IMR-90 (cell line): Measurements from ENCODE around the gene AKT1S1. TPM values are rescaled to one million over a fixed set of nuclear protein-coding genes. Genes with fewer than 3 reads are reported as not detected.

ENCODE experiments used
- ATAC-seq: fragments of 200-7000 bp; cut with Tn5 transposase; 2 replicates; pipeline ENCODE4 v1.9.1; 2020; ENCODE audit warnings: low read depth, mild to moderate bottlenecking, moderate library complexity
- BruUV-seq: library from RNA; stranded (reverse); fragments of 400-500 nt; replicated peaks from 2 replicates; lab custom pipeline; 2021; lab: Mats Ljungman, UMichigan
- CTCF ChIA-PET: fragments of 300-600 bp; formaldehyde crosslinking; extraction: SDS; loops from one replicate; lab custom pipeline; 2021; ENCODE audit warnings: antibody characterized with exemption; lab: Yijun Ruan, JAX
- POLR2A ChIA-PET: fragments of 300-600 bp; sonication (Branson Sonifier 250); formaldehyde crosslinking; loops from one replicate; lab custom pipeline; 2022; ENCODE audit warnings: antibody characterized with exemption; ENCODE audit not compliant: unreplicated experiment; lab: Charles Lee
- DNase-seq: peaks from one replicate; pipeline ENCODE4 v3.0.0; 2013
- H2AFZ ChIP-seq: replicated peaks from 2 replicates; pipeline ENCODE3; 2013; ENCODE audit warnings: low read length, mild to moderate bottlenecking; ENCODE audit not compliant: poor library complexity
- H2AK5ac ChIP-seq: 2 replicates; pipeline ENCODE4 v1.6.1; 2013; ENCODE audit warnings: low read depth, low read length, inconsistent platforms
- H2AK9ac ChIP-seq: replicated peaks from 2 replicates; pipeline ENCODE3; 2013; ENCODE audit warnings: mild to moderate bottlenecking, low read depth, low read length, moderate library complexity; ENCODE audit not compliant: poor library complexity
- H2BK120ac ChIP-seq: 2 replicates; pipeline ENCODE4 v1.6.1; 2013; ENCODE audit warnings: low read depth, low read length, inconsistent platforms
- H2BK15ac ChIP-seq: 3 replicates; pipeline ENCODE4 v1.6.1; 2013; ENCODE audit warnings: low read depth, low read length, inconsistent platforms
- H2BK20ac ChIP-seq: 2 replicates; pipeline ENCODE4 v1.6.1; 2013; ENCODE audit warnings: low read depth, mild to moderate bottlenecking, inconsistent platforms, low read length, moderate library complexity
- H2BK5ac ChIP-seq: 2 replicates; pipeline ENCODE4 v1.6.1; 2013; ENCODE audit warnings: mild to moderate bottlenecking, low read depth, low read length, inconsistent platforms; ENCODE audit not compliant: poor library complexity, severe bottlenecking
- H3K14ac ChIP-seq: replicated peaks from 2 replicates; pipeline ENCODE4 v1.6.1; 2013; ENCODE audit warnings: low read depth, low read length, inconsistent platforms
- H3K18ac ChIP-seq: 2 replicates; pipeline ENCODE4 v1.6.1; 2013; ENCODE audit warnings: low read depth, low read length, control low read depth
- H3K23ac ChIP-seq: 2 replicates; pipeline ENCODE4 v1.6.1; 2013; ENCODE audit warnings: low read depth, low read length, inconsistent platforms
- H3K27ac ChIP-seq: 2 replicates; pipeline ENCODE4 v1.5.1; 2013; ENCODE audit warnings: mild to moderate bottlenecking, control low read depth, low read length; ENCODE audit not compliant: insufficient read depth
- H3K27me3 ChIP-seq: 2 replicates; pipeline ENCODE4 v1.6.1; 2013; ENCODE audit warnings: low read length; ENCODE audit not compliant: control insufficient read depth, insufficient read depth
- H3K36me3 ChIP-seq: 2 replicates; pipeline ENCODE4 v1.6.1; 2013; ENCODE audit warnings: low read length, mixed read lengths; ENCODE audit not compliant: control insufficient read depth, insufficient read depth
- H3K4ac ChIP-seq: 2 replicates; pipeline ENCODE4 v1.6.1; 2013; ENCODE audit warnings: low read depth, low read length, inconsistent platforms
- H3K4me1 ChIP-seq: 2 replicates; pipeline ENCODE4 v1.6.1; 2013; ENCODE audit warnings: low read length, mixed read lengths; ENCODE audit not compliant: control insufficient read depth, insufficient read depth
- H3K4me2 ChIP-seq: 2 replicates; pipeline ENCODE4 v1.6.1; 2013; ENCODE audit warnings: low read depth, mild to moderate bottlenecking, control low read depth, low read length, moderate library complexity
- H3K4me3 ChIP-seq: 2 replicates; pipeline ENCODE4 v1.5.1; 2013; ENCODE audit warnings: low read depth, mild to moderate bottlenecking, control low read depth, low read length, moderate library complexity; ENCODE audit not compliant: insufficient read depth
- H3K56ac ChIP-seq: 2 replicates; pipeline ENCODE4 v1.6.1; 2013; ENCODE audit warnings: low read length, inconsistent platforms; ENCODE audit not compliant: insufficient read depth; ENCODE audit errors: extremely low read depth
- H3K79me1 ChIP-seq, 2 experiments: 2 replicates each; pipeline ENCODE4 v1.6.1; 2013; ENCODE audit warnings: low read length in 2 of 2, inconsistent platforms in 1 of 2, low read depth in 1 of 2
- H3K9ac ChIP-seq: 2 replicates; pipeline ENCODE4 v1.6.1; 2013; ENCODE audit warnings: low read depth, low read length, control low read depth
- H3K9me1 ChIP-seq: 2 replicates; pipeline ENCODE4 v1.6.1; 2013; ENCODE audit warnings: low read length, inconsistent platforms; ENCODE audit not compliant: insufficient read depth
- H3K9me3 ChIP-seq: 2 replicates; pipeline ENCODE4 v1.6.1; 2013; ENCODE audit warnings: low read length; ENCODE audit not compliant: control insufficient read depth, insufficient read depth
- H4K20me1 ChIP-seq: 2 replicates; pipeline ENCODE4 v1.6.1; 2013; ENCODE audit warnings: low read length, inconsistent platforms; ENCODE audit not compliant: insufficient read depth
- H4K5ac ChIP-seq: 2 replicates; pipeline ENCODE4 v1.6.1; 2013; ENCODE audit warnings: mild to moderate bottlenecking, low read depth, low read length, control low read depth
- H4K8ac ChIP-seq, 2 experiments: 2 replicates each; pipeline ENCODE4 v1.6.1; 2013; ENCODE audit warnings: low read depth in 2 of 2, low read length in 2 of 2, control low read depth in 1 of 2, inconsistent platforms in 1 of 2
- H4K91ac ChIP-seq: 2 replicates; pipeline ENCODE4 v1.6.1; 2013; ENCODE audit warnings: low read depth, low read length, inconsistent platforms; ENCODE audit not compliant: insufficient read depth
- CHD1 ChIP-seq: IDR thresholded peaks from 2 replicates; pipeline ENCODE4 v1.6.1; 2012; ENCODE audit warnings: low read depth, low read length, improper control_type of control experiment
- FOS ChIP-seq: fragments of 150-350 bp; IDR thresholded peaks from 2 replicates; pipeline ENCODE4 v1.6.1; 2016; ENCODE audit warnings: low read depth, low read length
- MXI1 ChIP-seq: IDR thresholded peaks from 2 replicates; pipeline ENCODE4 v1.6.1; 2012; ENCODE audit warnings: low read depth, mild to moderate bottlenecking, low read length, moderate library complexity, borderline replicate concordance
- POLR2A ChIP-seq: IDR thresholded peaks from 2 replicates; pipeline ENCODE4 v1.6.1; 2012; ENCODE audit warnings: mild to moderate bottlenecking, low read depth, low read length
- RAD21 ChIP-seq: IDR thresholded peaks from 2 replicates; pipeline ENCODE4 v1.6.1; 2012; ENCODE audit warnings: low read length, improper control_type of control experiment
- SMC3 ChIP-seq: fragments of 150-350 bp; IDR thresholded peaks from 2 replicates; pipeline ENCODE4 v1.6.1; 2016; ENCODE audit warnings: low read depth, mild to moderate bottlenecking, antibody characterized with exemption, low read length, moderate library complexity
- WGBS, 2 experiments: methylation state at CpG; one replicate each; pipeline versions ENCODE4 v1.1.5 to v1.1.7; 2013; ENCODE audit warnings: missing lambda C conversion rate in 2 of 2; ENCODE audit not compliant: insufficient read length in 1 of 2; ENCODE audit errors: extremely low coverage in 2 of 2; 5-methylcytosine and 5-hydroxymethylcytosine counted together
- dilution Hi-C: fragments of 300-500 bp; cut with HindIII; formaldehyde crosslinking; loops from one replicate; pipeline ENCODE4 v1.14.3; 2018; ENCODE audit warnings: low sequenced_read_pairs; ENCODE audit not compliant: unreplicated experiment
- in situ Hi-C: fragments of 300-500 bp; cut with MboI; formaldehyde crosslinking; loops from 3 replicates; pipeline ENCODE4 v1.14.3; 2019; ENCODE audit warnings: low sequenced_read_pairs, inconsistent platforms, mixed read lengths
- intact Hi-C: fragments of 100-400 bp; cut with micrococcal nuclease; formaldehyde crosslinking; loops from 2 replicates; pipeline ENCODE4 v1.10.0; 2022
- polyA plus RNA-seq, 3 experiments: library from polyadenylated mRNA; depleted of rRNA; stranded (reverse); fragments of >200 nt; gene quantifications; 2 replicates each; pipeline ENCODE4 v1.2.3, GENCODE V29; 2012; ENCODE audit warnings: low replicate concordance in 1 of 3
- total RNA-seq: library from RNA; depleted of rRNA; stranded (reverse); fragments of >200 nt; gene quantifications from 2 replicates; pipeline ENCODE4 v1.2.3, GENCODE V29; 2012
- TF ChIP-seq, protein P1 (sequence below): conservative IDR thresholded peaks from 2 replicates; pipeline ENCODE4 v1.5.1; 2012; ENCODE audit warnings: mild to moderate bottlenecking, low read depth, low read length, improper control_type of control experiment
- TF ChIP-seq, protein P2 (sequence below): fragments of 150-350 bp; IDR thresholded peaks from 2 replicates; pipeline ENCODE4 v1.6.1; 2017; ENCODE audit warnings: mild to moderate bottlenecking, antibody characterized with exemption, low read length, low read depth

The AKT1S1 gene
- total and polyA plus RNA-seq, 2 of the 4 experiments (the other 2 are of a cell fraction), result 3.6 to 54.4 TPM

DNA sequence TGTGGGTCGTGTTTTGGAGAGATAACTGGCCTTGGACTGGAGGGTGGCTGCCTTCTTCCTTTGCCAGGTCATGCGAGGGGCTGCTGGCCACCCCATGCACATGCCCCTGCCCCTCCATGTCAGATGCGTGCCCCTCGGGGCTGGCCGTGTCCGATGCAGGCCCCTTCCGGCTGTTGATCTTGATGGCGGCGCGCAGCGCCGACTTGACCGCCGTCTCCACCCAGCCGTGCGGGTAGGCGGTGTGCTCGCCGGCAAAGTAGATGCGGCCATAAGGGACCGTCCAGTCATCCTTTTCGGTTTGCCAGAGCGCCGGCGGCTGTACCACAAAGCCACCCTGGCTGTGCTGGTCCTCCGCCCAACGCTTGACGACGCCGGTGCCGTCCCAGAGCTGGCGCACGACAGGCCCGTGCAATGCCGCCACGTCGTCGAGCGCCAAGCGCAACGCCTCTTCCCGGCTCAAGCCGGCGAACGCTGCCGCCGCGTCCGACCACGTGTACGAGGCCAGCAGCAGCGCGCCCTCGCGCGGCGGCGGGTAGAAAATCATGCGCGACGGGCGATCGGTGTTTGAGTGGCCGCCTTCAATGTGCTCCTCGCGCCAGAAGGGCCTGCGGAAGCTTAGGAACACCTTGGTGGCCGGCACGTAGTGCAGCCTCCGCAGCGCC, 12.7 kb upstream of the AKT1S1 start:
- Histone ChIP-seq H2AFZ (peak overlapping the region; percentile 87), H3K4me1 (peaks cover 2% of the 10 kb centered on the region; the same call in 1 of the 2 replicates), H2BK5ac (no peak overlapping the region), H2BK15ac (no peak overlapping the region), H3K18ac (no peak overlapping the region), H3K4me2 (peak overlapping the region; percentile 21), H3K56ac (no peak overlapping the region), H4K91ac (no peak overlapping the region), H3K14ac (no peak overlapping the region), H2AK9ac (peak overlapping the region; percentile 22), H3K27ac (no peak overlapping the region), H4K20me1 (no peaks in the 10 kb centered on the region), H3K27me3 (peaks cover 8% of the 10 kb centered on the region; the same call in 1 of the 2 replicates), H3K9me1 (no peaks in the 10 kb centered on the region), H3K4me3 (peak overlapping the region; percentile 6; the same call in 1 of the 2 replicates), H4K8ac (no peak overlapping the region), H3K9ac (no peak overlapping the region), H3K36me3 (peaks cover 12% of the 10 kb centered on the region; the same call in 1 of the 2 replicates), H2AK5ac (no peak overlapping the region), H3K4ac (no peak overlapping the region), H4K5ac (no peak overlapping the region), H3K23ac (no peak overlapping the region), H3K79me1 (no peaks in the 10 kb centered on the region), H2BK120ac (no peak overlapping the region), H2BK20ac (no peak overlapping the region), H3K9me3 (no peaks in the 10 kb centered on the region)
- in situ Hi-C loops, result no loop called here
- WGBS, 2 experiments, result 33% methylated on average over 51 of the region's 71 CpGs; no CpG with 5 or more reads in 1 of the 2 experiments
- no TSS peak for BruUV-seq
- dilution Hi-C loops, result no loop called here
- intact Hi-C loops, result no loop called here
- POLR2A ChIA-PET, result no interaction called here
- CTCF ChIA-PET, result interaction anchor here (0.5 kb wide), 1 partner anchor 42 kb away, joined by 3 read pairs; no protein-coding TSS in a partner anchor
- TF ChIP-seq POLR2A (no peak), SMC3 (peak; percentile 35), MXI1 (peak; percentile 70; the same call in 1 of the 2 replicates), CHD1 (no peak), RAD21 (peak; percentile 41), FOS (no peak)
- TF ChIP-seq, protein P1, sequence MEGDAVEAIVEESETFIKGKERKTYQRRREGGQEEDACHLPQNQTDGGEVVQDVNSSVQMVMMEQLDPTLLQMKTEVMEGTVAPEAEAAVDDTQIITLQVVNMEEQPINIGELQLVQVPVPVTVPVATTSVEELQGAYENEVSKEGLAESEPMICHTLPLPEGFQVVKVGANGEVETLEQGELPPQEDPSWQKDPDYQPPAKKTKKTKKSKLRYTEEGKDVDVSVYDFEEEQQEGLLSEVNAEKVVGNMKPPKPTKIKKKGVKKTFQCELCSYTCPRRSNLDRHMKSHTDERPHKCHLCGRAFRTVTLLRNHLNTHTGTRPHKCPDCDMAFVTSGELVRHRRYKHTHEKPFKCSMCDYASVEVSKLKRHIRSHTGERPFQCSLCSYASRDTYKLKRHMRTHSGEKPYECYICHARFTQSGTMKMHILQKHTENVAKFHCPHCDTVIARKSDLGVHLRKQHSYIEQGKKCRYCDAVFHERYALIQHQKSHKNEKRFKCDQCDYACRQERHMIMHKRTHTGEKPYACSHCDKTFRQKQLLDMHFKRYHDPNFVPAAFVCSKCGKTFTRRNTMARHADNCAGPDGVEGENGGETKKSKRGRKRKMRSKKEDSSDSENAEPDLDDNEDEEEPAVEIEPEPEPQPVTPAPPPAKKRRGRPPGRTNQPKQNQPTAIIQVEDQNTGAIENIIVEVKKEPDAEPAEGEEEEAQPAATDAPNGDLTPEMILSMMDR, result peak; percentile 66
- TF ChIP-seq, protein P2, sequence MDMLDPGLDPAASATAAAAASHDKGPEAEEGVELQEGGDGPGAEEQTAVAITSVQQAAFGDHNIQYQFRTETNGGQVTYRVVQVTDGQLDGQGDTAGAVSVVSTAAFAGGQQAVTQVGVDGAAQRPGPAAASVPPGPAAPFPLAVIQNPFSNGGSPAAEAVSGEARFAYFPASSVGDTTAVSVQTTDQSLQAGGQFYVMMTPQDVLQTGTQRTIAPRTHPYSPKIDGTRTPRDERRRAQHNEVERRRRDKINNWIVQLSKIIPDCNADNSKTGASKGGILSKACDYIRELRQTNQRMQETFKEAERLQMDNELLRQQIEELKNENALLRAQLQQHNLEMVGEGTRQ, result peak; percentile 61; the same call in 1 of the 2 replicates
- peak; percentile 45 for ATAC-seq
- DNase-seq, result peak; percentile 61
